WTC11 (cell line): ENCODE results near the gene SPG11. TPM values are rescaled to one million over a fixed set of nuclear protein-coding genes. Genes with fewer than 3 reads are reported as not detected.

ENCODE experiments used
- AR ChIP-seq: fragments of 250-450 bp; sonication (Bioruptor Pico); IDR thresholded peaks from 2 replicates; pipeline ENCODE4 v1.9.0; 2021; ENCODE audit warnings: mild to moderate bottlenecking
- ATF1 ChIP-seq: sonication (generic); formaldehyde crosslinking; IDR thresholded peaks from 2 replicates; pipeline ENCODE4 v1.8.1; 2023; ENCODE audit warnings: mild to moderate bottlenecking, moderate library complexity, missing genetic modification reagents
- ATF2 ChIP-seq: sonication (generic); formaldehyde crosslinking; IDR thresholded peaks from 2 replicates; pipeline ENCODE4 v1.8.1; 2022; ENCODE audit warnings: low read depth, missing genetic modification reagents, borderline replicate concordance
- ATF3 ChIP-seq: sonication (generic); formaldehyde crosslinking; conservative IDR thresholded peaks from 2 replicates; pipeline ENCODE4 v1.8.1; 2022; ENCODE audit warnings: mild to moderate bottlenecking, missing genetic modification reagents
- CTCF ChIP-seq: fragments of 200-600 bp; IDR thresholded peaks from 2 replicates; pipeline ENCODE4 v1.8.0; 2022; ENCODE audit warnings: antibody characterized with exemption
- E2F5 ChIP-seq: sonication (generic); formaldehyde crosslinking; IDR thresholded peaks from 2 replicates; pipeline ENCODE4 v1.8.1; 2022; ENCODE audit warnings: mild to moderate bottlenecking, moderate library complexity, missing genetic modification reagents
- ESRRA ChIP-seq: sonication (generic); formaldehyde crosslinking; IDR thresholded peaks from 2 replicates; pipeline ENCODE4 v1.8.1; 2022; ENCODE audit warnings: mild to moderate bottlenecking, missing genetic modification reagents, borderline replicate concordance
- FOXP1 ChIP-seq: sonication (generic); formaldehyde crosslinking; IDR thresholded peaks from 2 replicates; pipeline ENCODE4 v1.8.0; 2022; ENCODE audit warnings: missing genetic modification reagents, mild to moderate bottlenecking, moderate library complexity, borderline replicate concordance
- GABPB1 ChIP-seq: sonication (generic); formaldehyde crosslinking; IDR thresholded peaks from 2 replicates; pipeline ENCODE4 v1.8.1; 2023; ENCODE audit warnings: mild to moderate bottlenecking, missing genetic modification reagents
- HMGA2 ChIP-seq: fragments of 250-450 bp; sonication (Bioruptor Pico); IDR thresholded peaks from 2 replicates; pipeline ENCODE4 v1.4.0; 2021; ENCODE audit warnings: mild to moderate bottlenecking, moderate library complexity
- KAT7 ChIP-seq: sonication (generic); formaldehyde crosslinking; IDR thresholded peaks from 2 replicates; pipeline ENCODE4 v1.8.1; 2023; ENCODE audit warnings: missing genetic modification reagents, mild to moderate bottlenecking, borderline replicate concordance
- MXD4 ChIP-seq: fragments of 250-450 bp; sonication (Bioruptor Pico); IDR thresholded peaks from 2 replicates; pipeline ENCODE4 v1.8.0; 2021; ENCODE audit warnings: mild to moderate bottlenecking, moderate library complexity, borderline replicate concordance
- MYBL2 ChIP-seq: sonication (generic); formaldehyde crosslinking; IDR thresholded peaks from 2 replicates; pipeline ENCODE4 v1.8.1; 2023; ENCODE audit warnings: mild to moderate bottlenecking, moderate library complexity, missing genetic modification reagents
- NFYB ChIP-seq: sonication (generic); formaldehyde crosslinking; conservative IDR thresholded peaks from 2 replicates; pipeline ENCODE4 v1.8.0; 2022; ENCODE audit warnings: low read depth, missing genetic modification reagents
- NR1H2 ChIP-seq: sonication (generic); formaldehyde crosslinking; IDR thresholded peaks from 2 replicates; pipeline ENCODE4 v1.9.0; 2021; ENCODE audit warnings: mild to moderate bottlenecking, moderate library complexity, missing genetic modification reagents
- OVOL2 ChIP-seq: fragments of 250-450 bp; sonication (Bioruptor Pico); IDR thresholded peaks from 2 replicates; pipeline ENCODE4 v1.9.0; 2021; ENCODE audit warnings: mild to moderate bottlenecking, borderline replicate concordance
- RELA ChIP-seq: sonication (generic); formaldehyde crosslinking; IDR thresholded peaks from 2 replicates; pipeline ENCODE4 v1.8.1; 2022; ENCODE audit warnings: missing genetic modification reagents, mild to moderate bottlenecking, borderline replicate concordance
- SOX15 ChIP-seq: fragments of 250-450 bp; sonication (Bioruptor Pico); IDR thresholded peaks from 2 replicates; pipeline ENCODE4 v1.9.0; 2021; ENCODE audit warnings: mild to moderate bottlenecking
- SP1 ChIP-seq: sonication (generic); formaldehyde crosslinking; conservative IDR thresholded peaks from 2 replicates; pipeline ENCODE4 v1.8.1; 2022; ENCODE audit warnings: missing genetic modification reagents
- TCF7 ChIP-seq: sonication (generic); formaldehyde crosslinking; IDR thresholded peaks from 2 replicates; pipeline ENCODE4 v1.8.0; 2022; ENCODE audit warnings: mild to moderate bottlenecking, low read depth, missing genetic modification reagents, moderate library complexity
- USF1 ChIP-seq: sonication (generic); formaldehyde crosslinking; IDR thresholded peaks from 2 replicates; pipeline ENCODE4 v1.8.0; 2022; ENCODE audit warnings: mild to moderate bottlenecking, missing genetic modification reagents
- ZBTB43 ChIP-seq: sonication (generic); formaldehyde crosslinking; IDR thresholded peaks from 2 replicates; pipeline ENCODE4 v1.8.1; 2023; ENCODE audit warnings: mild to moderate bottlenecking, missing genetic modification reagents
- ZMAT4 ChIP-seq: fragments of 250-450 bp; sonication (Bioruptor Pico); IDR thresholded peaks from 2 replicates; pipeline ENCODE4 v1.9.0; 2021; ENCODE audit warnings: mild to moderate bottlenecking
- ZNF138 ChIP-seq: sonication (generic); formaldehyde crosslinking; conservative IDR thresholded peaks from 2 replicates; pipeline ENCODE4 v1.8.1; 2022; ENCODE audit warnings: mild to moderate bottlenecking, moderate library complexity, missing genetic modification reagents
- ZNF219 ChIP-seq: sonication (generic); formaldehyde crosslinking; IDR thresholded peaks from 2 replicates; pipeline ENCODE4 v1.8.0; 2023; ENCODE audit warnings: missing genetic modification reagents, mild to moderate bottlenecking, borderline replicate concordance
- ZNF232 ChIP-seq: sonication (generic); formaldehyde crosslinking; IDR thresholded peaks from 2 replicates; pipeline ENCODE4 v1.8.0; 2022; ENCODE audit warnings: mild to moderate bottlenecking, missing genetic modification reagents
- ZNF263 ChIP-seq: sonication (generic); formaldehyde crosslinking; IDR thresholded peaks from 2 replicates; pipeline ENCODE4 v1.8.1; 2022; ENCODE audit warnings: low read depth, mild to moderate bottlenecking, moderate library complexity, missing genetic modification reagents
- ZSCAN18 ChIP-seq: fragments of 250-450 bp; sonication (Bioruptor Pico); IDR thresholded peaks from 2 replicates; pipeline ENCODE4 v2.1.2; 2022; ENCODE audit warnings: mild to moderate bottlenecking, moderate library complexity
- total RNA-seq: library from RNA; stranded (reverse); gene quantifications from 3 replicates; pipeline ENCODE4 v1.2.3, GENCODE V29; 2021

Gene SPG11
- total RNA-seq, 1 experiment from 2014 or later, result 46.4 TPM

GRCh38 chr15:44663410-44664308 is at the start of gene SPG11 (continued):
- TF ChIP-seq HMGA2 (CRISPR knock-in tag) (no peak), TCF7 (CRISPR knock-in tag) (no peak), ATF1 (CRISPR knock-in tag) (no peak), NFYB (CRISPR knock-in tag) (no peak), ZNF219 (CRISPR knock-in tag) (peak; percentile 26; the same call in 1 of the 2 replicates), OVOL2 (no peak), ZNF263 (CRISPR knock-in tag) (no peak), FOXP1 (CRISPR knock-in tag) (no peak; the same call in 1 of the 2 replicates), RELA (CRISPR knock-in tag) (no peak), NR1H2 (CRISPR knock-in tag) (no peak), ATF2 (no peak), KAT7 (CRISPR knock-in tag) (no peak), AR (CRISPR knock-in tag) (no peak), MXD4 (CRISPR knock-in tag) (no peak), CTCF (peak; percentile 82), ZNF232 (CRISPR knock-in tag) (no peak; the same call in 1 of the 2 replicates), ZNF138 (CRISPR knock-in tag) (no peak), SOX15 (no peak), GABPB1 (CRISPR knock-in tag) (peak; percentile 73), ESRRA (no peak), SP1 (CRISPR knock-in tag) (no peak; the same call in 1 of the 2 replicates), E2F5 (CRISPR knock-in tag) (peak; percentile 34; the same call in 1 of the 2 replicates), ATF3 (no peak), ZBTB43 (CRISPR knock-in tag) (peak; percentile 11; the same call in 1 of the 2 replicates), ZSCAN18 (CRISPR knock-in tag) (no peak), ZMAT4 (CRISPR knock-in tag) (no peak), USF1 (CRISPR knock-in tag) (peak; percentile 94), MYBL2 (CRISPR knock-in tag) (no peak; the same call in 1 of the 2 replicates)
